Peyer's patch (tissue), 4 donors: ENCODE data around the gene ZNF669. TPM values are rescaled to one million over a fixed set of nuclear protein-coding genes. Genes with fewer than 3 reads are reported as not detected.

Experiments used
- DNase-seq, 3 donors: peaks; one replicate each; pipeline ENCODE4 v3.0.0-alpha.2; 2017 to 2019
- H3K27ac ChIP-seq, 4 donors: fragments of 200-600 bp; sonication (generic); one replicate each; pipeline ENCODE4 v1.5.1; 2016 to 2019
- H3K27me3 ChIP-seq, 2 donors: fragments of 200-600 bp; sonication (generic); one replicate each; pipeline ENCODE4 v1.5.1; 2019
- H3K36me3 ChIP-seq, 3 donors: fragments of 200-600 bp; sonication (generic); one replicate each; pipeline ENCODE4 v1.5.1; 2016 to 2019
- H3K4me1 ChIP-seq, 4 donors: fragments of 200-600 bp; sonication (generic); one replicate each; pipeline ENCODE4 v1.5.1; 2016 to 2019
- H3K4me3 ChIP-seq, 4 donors: fragments of 200-600 bp; sonication (generic); 1 replicate in 3 of 4; 2 replicates in 1 of 4; pipeline ENCODE4 v1.5.1; 2016 to 2019; ENCODE audit warnings: mild to moderate bottlenecking in 1 of 4
- H3K9me3 ChIP-seq, 4 donors: fragments of 200-600 bp; sonication (generic); one replicate each; pipeline ENCODE4 v1.5.1; 2016 to 2019; ENCODE audit warnings: mild to moderate bottlenecking in 1 of 4
- CTCF ChIP-seq, 6 experiments: fragments of 450-650 bp in 4 of 6; fragments of 200-600 bp in 2 of 6; sonication (generic) in 1 of 6; IDR thresholded peaks; one replicate each; pipeline ENCODE4 v1.5.1; 2017 to 2019; ENCODE audit warnings: antibody characterized with exemption in 6 of 6, mild to moderate bottlenecking in 3 of 6, moderate library complexity in 1 of 6
- POLR2A ChIP-seq, 2 donors: fragments of 450-650 bp; IDR thresholded peaks; one replicate each; pipeline ENCODE4 v1.5.1; 2017; ENCODE audit warnings: antibody characterized with exemption in 2 of 2, mild to moderate bottlenecking in 2 of 2, moderate library complexity in 2 of 2
- total RNA-seq, 4 donors: library from RNA; depleted of rRNA; stranded (reverse); fragments of >200 nt; gene quantifications; one replicate each; pipeline ENCODE4 v1.1.0, GENCODE V29; 2016

ZNF669 gene
- total RNA-seq, 4 donors from 2014 or later: 2.3 to 5.8 (median 2.7) TPM

- TF ChIP-seq POLR2A (IDR thresholded peaks at IDR 0.05) (no peak), CTCF (IDR thresholded peaks at IDR 0.05) (no peak)
- DNase-seq: no peak
Measured at GRCh38 chr1:247107694-247108093, 3.5 kb upstream of the ZNF669 start.

DNA sequence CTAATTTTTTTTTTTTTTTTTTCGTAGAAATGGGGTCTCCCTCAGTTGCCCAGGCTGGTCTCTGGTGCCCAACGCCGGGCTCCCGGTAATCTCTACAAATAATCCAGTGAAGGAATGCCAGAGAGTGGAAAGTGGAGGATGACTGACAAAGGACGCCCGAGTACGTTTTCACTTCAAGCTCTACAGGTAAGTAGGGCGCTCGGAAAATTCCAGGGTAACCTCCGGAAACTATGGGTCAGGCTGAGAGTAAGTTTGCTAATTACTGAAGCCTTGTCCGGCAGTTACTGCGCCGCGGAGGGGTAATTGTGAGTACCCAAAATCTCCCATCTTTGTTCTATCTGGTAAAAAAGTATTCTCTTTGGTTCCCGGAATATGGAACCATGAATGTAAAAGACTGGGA is 1.8 kb upstream of the ZNF669 start:
- Histone ChIP-seq H3K4me1 (peaks cover 0 to 14% (median 4%) of the 10 kb centered on the region in 4 donors), H3K27me3 (no peaks in the 10 kb centered on the region), H3K9me3 (peaks cover 0 to 3% (median 0%) of the 10 kb centered on the region in 4 donors), H3K27ac (no peak overlapping the region), H3K36me3 (peaks cover 0 to 16% (median under 1%) of the 10 kb centered on the region in 3 donors), H3K4me3 (no peak overlapping the region)
- TF ChIP-seq CTCF (IDR thresholded peaks at IDR 0.05) (no peak), POLR2A (IDR thresholded peaks at IDR 0.05) (no peak)
- DNase-seq: no peak

More at GRCh38 chr1:247107694-247108093, 3.5 kb upstream of the ZNF669 start:
- peaks cover 0 to 19% (median 8%) of the 10 kb centered on the region in 4 donors for H3K4me1 ChIP-seq
- no peak overlapping the region for H3K4me3 ChIP-seq
- no peaks in the 10 kb centered on the region for H3K36me3 ChIP-seq
- no peak overlapping the region for H3K27ac ChIP-seq
- no peaks in the 10 kb centered on the region for H3K27me3 ChIP-seq
- no peaks in the 10 kb centered on the region for H3K9me3 ChIP-seq

- H3K4me1 ChIP-seq: peaks cover 0 to 6% (median 1%) of the 10 kb centered on the region in 4 donors
- TF ChIP-seq CTCF (IDR thresholded peaks at IDR 0.05) (no peak), POLR2A (IDR thresholded peaks at IDR 0.05) (no peak)
- H3K9me3 ChIP-seq: peaks cover 0 to 13% (median 2%) of the 10 kb centered on the region in 4 donors
- DNase-seq: no peak
- H3K27ac ChIP-seq: peak overlapping the region in 1 of 4 donors; percentile 83
- peaks cover 0 to 26% (median 4%) of the 10 kb centered on the region in 3 donors for H3K36me3 ChIP-seq
- H3K4me3 ChIP-seq: peak overlapping the region in 3 of 4 donors; percentile 85 to 98 (median 86)
- no peaks in the 10 kb centered on the region for H3K27me3 ChIP-seq
Measured at GRCh38 chr1:247104965-247105364, 809 bp upstream of the ZNF669 start.

GRCh38 chr1:247102381-247102780 is 1.8 kb downstream of the ZNF669 start:
- DNase-seq: no peak
- Histone ChIP-seq H3K27me3 (no peaks in the 10 kb centered on the region), H3K36me3 (peaks cover 0 to 32% (median 4%) of the 10 kb centered on the region in 3 donors), H3K4me3 (no peak overlapping the region), H3K4me1 (peaks cover 0 to 6% (median 1%) of the 10 kb centered on the region in 4 donors), H3K27ac (no peak overlapping the region), H3K9me3 (peaks cover 0 to 16% (median 4%) of the 10 kb centered on the region in 4 donors)
- no peak for TF ChIP-seq CTCF (IDR thresholded peaks at IDR 0.05)
- TF ChIP-seq POLR2A (IDR thresholded peaks at IDR 0.05): no peak

DNA sequence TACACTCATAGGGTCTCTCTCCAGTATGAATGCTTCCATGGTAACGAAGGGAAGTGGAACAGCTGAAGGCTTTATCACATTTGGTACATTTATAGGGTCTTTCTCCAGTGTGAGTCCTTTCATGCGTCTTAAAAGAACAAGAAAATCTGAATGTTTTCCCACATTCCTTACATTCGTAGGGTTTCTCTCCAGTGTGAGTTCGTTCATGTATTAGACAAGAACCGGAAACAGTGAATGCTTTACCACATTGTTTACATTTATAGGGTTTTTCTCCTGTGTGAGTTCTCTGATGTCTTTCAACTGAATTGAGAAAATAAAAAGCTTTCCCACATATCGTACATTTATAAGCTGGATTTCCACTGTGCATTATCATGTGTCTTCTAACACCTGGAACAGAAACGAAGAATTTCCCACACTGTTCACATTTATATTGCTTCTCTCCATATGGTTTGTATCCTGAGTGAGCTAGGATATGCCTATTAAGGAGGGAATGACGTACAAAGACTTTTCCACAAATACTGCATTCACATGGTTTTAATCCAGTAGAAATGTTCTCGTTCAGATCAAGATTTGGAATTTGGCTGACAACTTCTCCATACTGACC is 3.4 kb downstream of the ZNF669 start:
- Histone ChIP-seq H3K36me3 (peaks cover 0 to 40% (median 4%) of the 10 kb centered on the region in 3 donors), H3K9me3 (peaks cover 0 to 20% (median 4%) of the 10 kb centered on the region in 4 donors)
- TF ChIP-seq CTCF (IDR thresholded peaks at IDR 0.05) (no peak), POLR2A (IDR thresholded peaks at IDR 0.05) (no peak)

More for the DNA sequence above, 3.4 kb downstream of the ZNF669 start:
- DNase-seq: no peak
- H3K27me3 ChIP-seq: no peaks in the 10 kb centered on the region
- peaks cover 0 to 6% (median 1%) of the 10 kb centered on the region in 4 donors for H3K4me1 ChIP-seq
- H3K4me3 ChIP-seq: no peak overlapping the region
- H3K27ac ChIP-seq: no peak overlapping the region
